HCT116 (cell line): ENCODE results near the gene OR52E8. TPM values are rescaled to one million over a fixed set of nuclear protein-coding genes. Genes with fewer than 3 reads are reported as not detected.

Experiments
- ATAC-seq: fragments of 200-7000 bp; cut with Tn5 transposase; 2 replicates; pipeline ENCODE4 v1.9.1; 2020; ENCODE audit warnings: mild to moderate bottlenecking, moderate library complexity
- BruUV-seq: library from RNA; stranded (reverse); fragments of 400-500 nt; replicated peaks from 2 replicates; lab custom pipeline; 2021; lab: Mats Ljungman, UMichigan
- CTCF ChIA-PET: fragments of 300-600 bp; sonication (Branson Sonifier 250); formaldehyde crosslinking; loops from one replicate; lab custom pipeline; 2021; ENCODE audit warnings: antibody characterized with exemption; lab: Charles Lee
- POLR2A ChIA-PET: fragments of 300-600, 350-600 bp; sonication (Branson Sonifier 250); formaldehyde crosslinking; loops from one replicate; lab custom pipeline; 2021; ENCODE audit warnings: antibody characterized with exemption; lab: Charles Lee
- RAD21 ChIA-PET, 2 experiments: fragments of 300-600 bp; sonication (Branson Sonifier 250); formaldehyde crosslinking; loops; one replicate each; lab custom pipeline; 2023; ENCODE audit warnings: low total read pairs in 2 of 2; ENCODE audit not compliant: uncharacterized antibody in 2 of 2, unreplicated experiment in 2 of 2, low non-redundant PET in 1 of 2; lab: Charles Lee
- DNase-seq: peaks from one replicate; pipeline ENCODE4 v3.0.0-alpha.2; 2010; ENCODE audit warnings: low read depth, low spot score
- H2AFZ ChIP-seq: fragments of 200-600 bp; shearing (Covaris generic), sonication (generic); 2 replicates; pipeline ENCODE4 v1.6.1; 2017; ENCODE audit warnings: low read depth, mixed run types, mixed read lengths, antibody characterized with exemption, low read length; ENCODE audit not compliant: poor library complexity, severe bottlenecking
- H3K27ac ChIP-seq: 2 replicates; pipeline ENCODE4 v1.5.1; 2012; ENCODE audit warnings: low read depth, low read length
- H3K27me3 ChIP-seq: fragments of 200-600 bp; sonication (generic); 2 replicates; pipeline ENCODE4 v1.6.1; 2016; ENCODE audit warnings: mixed run types, low read length, mixed read lengths; ENCODE audit not compliant: insufficient read depth
- H3K36me3 ChIP-seq, 2 experiments: fragments of 200-500 bp in 1 of 2; fragments of 200-600 bp in 1 of 2; sonication (Bioruptor generic) in 1 of 2; sonication (generic) in 1 of 2; 2 replicates each; pipeline versions ENCODE4 v1.5.1 to v1.6.1; 2014 to 2016; ENCODE audit warnings: low read length in 2 of 2, inconsistent platforms in 1 of 2, mixed read lengths in 1 of 2, mixed run types in 1 of 2; ENCODE audit not compliant: insufficient read depth in 2 of 2, control insufficient read depth in 1 of 2
- H3K4me1 ChIP-seq, 2 experiments: fragments of 200-600 bp in 1 of 2; sonication (generic) in 1 of 2; 2 replicates each; pipeline versions ENCODE4 v1.5.1 to v1.6.1; 2012 to 2017; ENCODE audit warnings: low read length in 2 of 2, inconsistent platforms in 1 of 2, mild to moderate bottlenecking in 1 of 2, mixed read lengths in 1 of 2, mixed run types in 1 of 2, moderate library complexity in 1 of 2; ENCODE audit not compliant: insufficient read depth in 2 of 2, control insufficient read depth in 1 of 2
- H3K4me2 ChIP-seq: fragments of 200-600 bp; sonication (generic); 2 replicates; pipeline ENCODE4 v1.6.1; 2017; ENCODE audit warnings: mixed run types, low read length, mixed read lengths
- H3K4me3 ChIP-seq, 2 experiments: fragments of 200-600 bp in 1 of 2; sonication (generic) in 1 of 2; replicated peaks in 1 of 2; 2 replicates each; pipeline ENCODE4 v1.5.1; 2011 to 2016; ENCODE audit warnings: low read length in 2 of 2, control low read depth in 1 of 2, low read depth in 1 of 2, mild to moderate bottlenecking in 1 of 2, mixed read lengths in 1 of 2, mixed run types in 1 of 2
- H3K79me2 ChIP-seq: fragments of 200-600 bp; sonication (generic); 2 replicates; pipeline ENCODE4 v1.6.1; 2017; ENCODE audit warnings: mild to moderate bottlenecking, mixed run types, low read length, moderate library complexity, mixed read lengths; ENCODE audit not compliant: insufficient read depth
- H3K9ac ChIP-seq: fragments of 200-600 bp; sonication (generic); 2 replicates; pipeline ENCODE4 v1.6.1; 2016; ENCODE audit warnings: low read length, mixed read lengths
- H3K9me2 ChIP-seq: fragments of 200-600 bp; sonication (generic), shearing (Covaris generic); 2 replicates; pipeline ENCODE4 v1.6.1; 2017; ENCODE audit warnings: mixed run types, mild to moderate bottlenecking, moderate library complexity; ENCODE audit not compliant: insufficient read depth
- H3K9me3 ChIP-seq, 2 experiments: fragments of 200-500 bp in 1 of 2; fragments of 200-600 bp in 1 of 2; sonication (Bioruptor generic) in 1 of 2; sonication (generic) in 1 of 2; 2 replicates each; pipeline ENCODE4 v1.6.1; 2014 to 2017; ENCODE audit warnings: low read length in 2 of 2, mixed read lengths in 2 of 2, inconsistent platforms in 1 of 2, low read depth in 1 of 2, mild to moderate bottlenecking in 1 of 2, mixed run types in 1 of 2, moderate library complexity in 1 of 2; ENCODE audit not compliant: control insufficient read depth in 1 of 2, insufficient read depth in 1 of 2
- H4K20me1 ChIP-seq: fragments of 200-600 bp; sonication (generic), shearing (Covaris generic); 2 replicates; pipeline ENCODE4 v1.6.1; 2017; ENCODE audit warnings: mixed run types, mild to moderate bottlenecking, moderate library complexity; ENCODE audit not compliant: insufficient read depth
- RAD21 ChIP-seq: IDR thresholded peaks from 2 replicates; pipeline ENCODE4 v1.6.1; 2012; ENCODE audit warnings: low read depth, mild to moderate bottlenecking
- TCF7L2 ChIP-seq: IDR thresholded peaks from 2 replicates; pipeline ENCODE4 v1.7.0; 2011; ENCODE audit warnings: borderline replicate concordance, inconsistent platforms; ENCODE audit not compliant: insufficient read depth, insufficient read length; ENCODE audit errors: extremely low read depth
- intact Hi-C: fragments of 100-400 bp; cut with micrococcal nuclease; formaldehyde crosslinking; loops from 2 replicates; pipeline ENCODE4 v1.10.0; 2022
- total RNA-seq: library from RNA; stranded (reverse); gene quantifications from one replicate; pipeline ENCODE4 v1.2.1, GENCODE V29; 2021; ENCODE audit not compliant: unreplicated experiment
- TF ChIP-seq, protein P1 (sequence below): IDR thresholded peaks from 2 replicates; pipeline ENCODE4 v1.6.1; 2011; ENCODE audit warnings: mild to moderate bottlenecking, low read length, moderate library complexity; ENCODE audit not compliant: insufficient replicate concordance; ENCODE audit errors: extremely low read depth
- TF ChIP-seq, protein P2 (sequence below), 3 experiments: fragments of 200-600 bp in 1 of 3; sonication (generic) in 1 of 3; IDR thresholded peaks in 2 of 3; conservative IDR thresholded peaks in 1 of 3; 2 replicates each; pipeline ENCODE4 v1.5.1; 2012 to 2017; ENCODE audit warnings: low read depth in 2 of 3, low read length in 2 of 3, antibody characterized with exemption in 1 of 3, borderline replicate concordance in 1 of 3, control low read depth in 1 of 3, mild to moderate bottlenecking in 1 of 3, mixed read lengths in 1 of 3, mixed run types in 1 of 3, moderate library complexity in 1 of 3; ENCODE audit not compliant: insufficient read depth in 1 of 3

OR52E8 gene
- total RNA-seq, 1 experiment from 2014 or later: not detected

DNA sequence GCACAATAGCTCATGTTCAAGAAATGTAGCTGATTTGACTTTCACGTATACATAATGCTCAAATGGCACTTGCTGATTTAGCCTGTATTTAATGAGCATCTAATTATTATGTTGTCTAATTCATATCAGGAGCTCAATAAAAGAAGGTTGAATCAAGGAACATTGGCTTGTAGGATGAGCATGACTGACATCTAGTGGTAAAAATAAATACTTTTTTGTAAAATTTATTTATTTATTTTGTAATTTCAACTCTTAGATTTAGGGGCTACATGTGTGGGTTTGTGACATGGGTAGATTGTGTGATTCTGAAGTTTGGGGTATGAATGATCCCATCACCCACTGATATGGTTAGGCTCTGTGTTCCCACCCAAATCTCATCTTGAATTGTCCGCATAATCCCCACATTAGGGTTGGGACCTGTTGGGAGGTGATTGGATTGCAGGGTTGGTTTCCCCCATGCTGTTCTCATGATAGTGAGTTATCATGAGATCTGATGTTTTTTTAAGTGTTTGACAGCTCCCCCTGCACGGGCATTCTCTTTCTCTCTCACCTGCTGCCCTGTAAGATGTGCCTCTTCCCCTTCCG lies 33.8 kb upstream of the OR52E8 start:
- Histone ChIP-seq H3K9ac (no peak overlapping the region), H3K27ac (no peak overlapping the region), H3K4me2 (no peak overlapping the region), H3K4me3 (no peak overlapping the region), H3K27me3 (peaks cover 37% of the 10 kb centered on the region), H4K20me1 (no peaks in the 10 kb centered on the region), H2AFZ (no peak overlapping the region), H3K36me3 (no peaks in the 10 kb centered on the region), H3K9me3 (no peaks in the 10 kb centered on the region), H3K4me1 (no peaks in the 10 kb centered on the region), H3K9me2 (no peaks in the 10 kb centered on the region), H3K79me2 (no peaks in the 10 kb centered on the region)
- BruUV-seq: no TSS peak
- ChIA-PET POLR2A (interaction anchor here (1.1 kb wide), 1 partner anchor 207 kb away, joined by 3 read pairs; the partner anchor contains the start of gene TRIM5), CTCF (interaction anchor here (0.6 to 1.8 kb wide), 19 partner anchors 9 to 1254 kb away, joined by 3 to 13 read pairs (median 4); partner anchors contain the start of genes OR51D1, OR52N2 and TRIM5), RAD21 (no interaction called here)
- intact Hi-C loops: loop anchor here (10.0 kb wide), 1 partner anchor 1267 kb away; no protein-coding TSS in a partner anchor
- no peak for DNase-seq
- peak; percentile 40 for ATAC-seq
- TF ChIP-seq TCF7L2 (no peak), RAD21 (peak; percentile 59)
- TF ChIP-seq, protein P1, sequence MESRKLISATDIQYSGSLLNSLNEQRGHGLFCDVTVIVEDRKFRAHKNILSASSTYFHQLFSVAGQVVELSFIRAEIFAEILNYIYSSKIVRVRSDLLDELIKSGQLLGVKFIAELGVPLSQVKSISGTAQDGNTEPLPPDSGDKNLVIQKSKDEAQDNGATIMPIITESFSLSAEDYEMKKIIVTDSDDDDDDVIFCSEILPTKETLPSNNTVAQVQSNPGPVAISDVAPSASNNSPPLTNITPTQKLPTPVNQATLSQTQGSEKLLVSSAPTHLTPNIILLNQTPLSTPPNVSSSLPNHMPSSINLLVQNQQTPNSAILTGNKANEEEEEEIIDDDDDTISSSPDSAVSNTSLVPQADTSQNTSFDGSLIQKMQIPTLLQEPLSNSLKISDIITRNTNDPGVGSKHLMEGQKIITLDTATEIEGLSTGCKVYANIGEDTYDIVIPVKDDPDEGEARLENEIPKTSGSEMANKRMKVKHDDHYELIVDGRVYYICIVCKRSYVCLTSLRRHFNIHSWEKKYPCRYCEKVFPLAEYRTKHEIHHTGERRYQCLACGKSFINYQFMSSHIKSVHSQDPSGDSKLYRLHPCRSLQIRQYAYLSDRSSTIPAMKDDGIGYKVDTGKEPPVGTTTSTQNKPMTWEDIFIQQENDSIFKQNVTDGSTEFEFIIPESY: no peak
- TF ChIP-seq, protein P2, sequence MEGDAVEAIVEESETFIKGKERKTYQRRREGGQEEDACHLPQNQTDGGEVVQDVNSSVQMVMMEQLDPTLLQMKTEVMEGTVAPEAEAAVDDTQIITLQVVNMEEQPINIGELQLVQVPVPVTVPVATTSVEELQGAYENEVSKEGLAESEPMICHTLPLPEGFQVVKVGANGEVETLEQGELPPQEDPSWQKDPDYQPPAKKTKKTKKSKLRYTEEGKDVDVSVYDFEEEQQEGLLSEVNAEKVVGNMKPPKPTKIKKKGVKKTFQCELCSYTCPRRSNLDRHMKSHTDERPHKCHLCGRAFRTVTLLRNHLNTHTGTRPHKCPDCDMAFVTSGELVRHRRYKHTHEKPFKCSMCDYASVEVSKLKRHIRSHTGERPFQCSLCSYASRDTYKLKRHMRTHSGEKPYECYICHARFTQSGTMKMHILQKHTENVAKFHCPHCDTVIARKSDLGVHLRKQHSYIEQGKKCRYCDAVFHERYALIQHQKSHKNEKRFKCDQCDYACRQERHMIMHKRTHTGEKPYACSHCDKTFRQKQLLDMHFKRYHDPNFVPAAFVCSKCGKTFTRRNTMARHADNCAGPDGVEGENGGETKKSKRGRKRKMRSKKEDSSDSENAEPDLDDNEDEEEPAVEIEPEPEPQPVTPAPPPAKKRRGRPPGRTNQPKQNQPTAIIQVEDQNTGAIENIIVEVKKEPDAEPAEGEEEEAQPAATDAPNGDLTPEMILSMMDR (IDR thresholded peaks at IDR 0.05 in 2 of 3, conservative IDR thresholded peaks at IDR 0.05 in 1 of 3; ENCODE audit: borderline replicate concordance in 1 of 3, insufficient read depth in 1 of 3, low read depth in 2 of 3, low read length in 2 of 3): peak; percentile 19 to 40 (median 37); a peak in 3 of 6 replicates
